IMR-90 (cell line): ENCODE data around the gene GRPEL2.

ENCODE experiments used
- BHLHE40 ChIP-seq: fragments of 150-350 bp; IDR thresholded peaks from 2 replicates; pipeline ENCODE4 v1.6.1; 2016; ENCODE audit warnings: mild to moderate bottlenecking, low read depth, low read length
- CEBPB ChIP-seq: IDR thresholded peaks from 2 replicates; pipeline ENCODE4 v1.6.1; 2012; ENCODE audit warnings: low read depth, low read length, improper control_type of control experiment
- CHD1 ChIP-seq: IDR thresholded peaks from 2 replicates; pipeline ENCODE4 v1.6.1; 2012; ENCODE audit warnings: low read depth, low read length, improper control_type of control experiment
- CTCF ChIP-seq: conservative IDR thresholded peaks from 2 replicates; pipeline ENCODE4 v1.5.1; 2012; ENCODE audit warnings: mild to moderate bottlenecking, low read depth, low read length, improper control_type of control experiment
- MAFK ChIP-seq: IDR thresholded peaks from 2 replicates; pipeline ENCODE4 v1.6.1; 2012; ENCODE audit warnings: low read depth, low read length, improper control_type of control experiment
- MAZ ChIP-seq: IDR thresholded peaks from 2 replicates; pipeline ENCODE4 v1.6.1; 2012; ENCODE audit warnings: low read depth, mild to moderate bottlenecking, low read length, improper control_type of control experiment, moderate library complexity, borderline replicate concordance
- POLR2A ChIP-seq: IDR thresholded peaks from 2 replicates; pipeline ENCODE4 v1.6.1; 2012; ENCODE audit warnings: mild to moderate bottlenecking, low read depth, low read length
- RAD21 ChIP-seq: IDR thresholded peaks from 2 replicates; pipeline ENCODE4 v1.6.1; 2012; ENCODE audit warnings: low read length, improper control_type of control experiment
- RCOR1 ChIP-seq: IDR thresholded peaks from 2 replicates; pipeline ENCODE4 v1.6.1; 2012; ENCODE audit warnings: mild to moderate bottlenecking, low read length, improper control_type of control experiment; ENCODE audit not compliant: insufficient replicate concordance
- RFX5 ChIP-seq: IDR thresholded peaks from 2 replicates; pipeline ENCODE4 v1.8.0; 2012; ENCODE audit warnings: low read depth, mild to moderate bottlenecking, low read length, moderate library complexity
- SMC3 ChIP-seq: fragments of 150-350 bp; IDR thresholded peaks from 2 replicates; pipeline ENCODE4 v1.6.1; 2016; ENCODE audit warnings: low read depth, mild to moderate bottlenecking, antibody characterized with exemption, low read length, moderate library complexity
- TF ChIP-seq, protein P1 (sequence below): fragments of 150-350 bp; IDR thresholded peaks from 2 replicates; pipeline ENCODE4 v1.6.1; 2017; ENCODE audit warnings: mild to moderate bottlenecking, antibody characterized with exemption, low read length, low read depth

DNA sequence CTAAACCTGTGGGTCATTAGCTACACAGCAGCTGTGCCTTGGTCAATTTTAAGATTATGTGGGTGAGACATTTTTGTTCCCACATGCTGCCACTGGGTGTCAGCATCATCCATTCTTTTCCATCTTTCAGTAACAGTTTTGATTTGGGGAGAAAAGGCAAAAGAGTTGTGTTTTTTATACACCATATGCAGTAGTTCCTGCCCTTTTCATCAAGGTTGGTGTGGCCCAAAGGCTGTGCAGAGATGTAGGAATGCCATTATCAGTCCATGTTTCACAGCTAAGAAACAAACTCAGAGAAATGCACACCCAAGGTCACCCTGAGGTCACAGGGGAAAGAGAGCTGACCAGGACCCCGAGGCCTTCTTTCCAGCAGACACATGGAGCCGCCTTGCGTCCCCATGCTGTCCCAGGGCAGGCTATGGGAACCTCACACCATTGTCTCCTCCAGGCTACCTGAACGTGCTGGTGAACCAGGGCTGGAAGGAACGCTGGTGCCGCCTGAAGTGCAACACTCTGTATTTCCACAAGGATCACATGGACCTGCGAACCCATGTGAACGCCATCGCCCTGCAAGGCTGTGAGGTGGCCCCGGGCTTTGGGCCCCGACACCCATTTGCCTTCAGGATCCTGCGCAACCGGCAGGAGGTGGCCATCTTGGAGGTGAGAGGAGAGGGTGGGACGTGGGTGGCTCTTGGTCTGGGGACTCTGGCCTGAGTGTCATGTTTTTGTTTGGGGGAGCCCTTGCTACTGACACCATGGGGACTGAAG lies 27.8 kb upstream of the GRPEL2 start:
- TF ChIP-seq CTCF, result peak; percentile 77
- TF ChIP-seq MAFK, result no peak
- no peak for TF ChIP-seq BHLHE40
- peak; percentile 76 for TF ChIP-seq RAD21
- TF ChIP-seq POLR2A, result no peak
- TF ChIP-seq, protein P1, sequence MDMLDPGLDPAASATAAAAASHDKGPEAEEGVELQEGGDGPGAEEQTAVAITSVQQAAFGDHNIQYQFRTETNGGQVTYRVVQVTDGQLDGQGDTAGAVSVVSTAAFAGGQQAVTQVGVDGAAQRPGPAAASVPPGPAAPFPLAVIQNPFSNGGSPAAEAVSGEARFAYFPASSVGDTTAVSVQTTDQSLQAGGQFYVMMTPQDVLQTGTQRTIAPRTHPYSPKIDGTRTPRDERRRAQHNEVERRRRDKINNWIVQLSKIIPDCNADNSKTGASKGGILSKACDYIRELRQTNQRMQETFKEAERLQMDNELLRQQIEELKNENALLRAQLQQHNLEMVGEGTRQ, result no peak
- no peak for TF ChIP-seq MAZ
- TF ChIP-seq CHD1, result no peak
- no peak for TF ChIP-seq RFX5
- TF ChIP-seq SMC3, result peak; percentile 69
- TF ChIP-seq RCOR1, result no peak
- TF ChIP-seq CEBPB, result no peak
